ENCODE results near the gene ZNF529.
"Not testable (repeated sequence)": the region's sequence is repeated elsewhere in the genome, so short reads cannot be mapped to it uniquely, and the experiment has no call there.

DNA sequence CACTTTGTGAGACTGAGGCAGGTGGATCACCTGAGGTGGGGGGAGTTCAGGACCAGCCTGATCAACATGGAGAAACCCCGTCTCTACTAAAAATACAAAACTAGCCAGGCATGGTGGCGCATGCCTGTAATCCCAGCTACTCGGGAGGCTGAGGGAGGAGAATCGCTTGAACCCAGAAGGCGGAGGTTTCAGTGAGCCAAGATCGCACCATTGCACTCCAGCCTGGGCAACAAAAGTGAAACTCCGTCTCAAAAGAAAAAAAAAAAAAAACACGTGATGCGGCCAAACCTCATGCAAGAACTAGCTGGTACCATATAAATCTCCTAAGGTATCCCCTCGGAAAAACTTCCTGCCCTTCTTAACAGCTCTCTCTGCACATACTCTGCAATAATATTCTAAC is 29.6 kb upstream of the ZNF529 start:
- TF ChIP-seq, protein P1, sequence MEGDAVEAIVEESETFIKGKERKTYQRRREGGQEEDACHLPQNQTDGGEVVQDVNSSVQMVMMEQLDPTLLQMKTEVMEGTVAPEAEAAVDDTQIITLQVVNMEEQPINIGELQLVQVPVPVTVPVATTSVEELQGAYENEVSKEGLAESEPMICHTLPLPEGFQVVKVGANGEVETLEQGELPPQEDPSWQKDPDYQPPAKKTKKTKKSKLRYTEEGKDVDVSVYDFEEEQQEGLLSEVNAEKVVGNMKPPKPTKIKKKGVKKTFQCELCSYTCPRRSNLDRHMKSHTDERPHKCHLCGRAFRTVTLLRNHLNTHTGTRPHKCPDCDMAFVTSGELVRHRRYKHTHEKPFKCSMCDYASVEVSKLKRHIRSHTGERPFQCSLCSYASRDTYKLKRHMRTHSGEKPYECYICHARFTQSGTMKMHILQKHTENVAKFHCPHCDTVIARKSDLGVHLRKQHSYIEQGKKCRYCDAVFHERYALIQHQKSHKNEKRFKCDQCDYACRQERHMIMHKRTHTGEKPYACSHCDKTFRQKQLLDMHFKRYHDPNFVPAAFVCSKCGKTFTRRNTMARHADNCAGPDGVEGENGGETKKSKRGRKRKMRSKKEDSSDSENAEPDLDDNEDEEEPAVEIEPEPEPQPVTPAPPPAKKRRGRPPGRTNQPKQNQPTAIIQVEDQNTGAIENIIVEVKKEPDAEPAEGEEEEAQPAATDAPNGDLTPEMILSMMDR (IDR thresholded peaks at IDR 0.05): not testable (repeated sequence)
- not testable (repeated sequence) for TF ChIP-seq POLR2A (IDR thresholded peaks at IDR 0.05)
